ENCODE measurements around the gene AFAP1. TPM values are rescaled to one million over a fixed set of nuclear protein-coding genes. Genes with fewer than 3 reads are reported as not detected.

The AFAP1 gene
- total RNA-seq, 1 experiment from 2014 or later: 27.6 TPM

DNA sequence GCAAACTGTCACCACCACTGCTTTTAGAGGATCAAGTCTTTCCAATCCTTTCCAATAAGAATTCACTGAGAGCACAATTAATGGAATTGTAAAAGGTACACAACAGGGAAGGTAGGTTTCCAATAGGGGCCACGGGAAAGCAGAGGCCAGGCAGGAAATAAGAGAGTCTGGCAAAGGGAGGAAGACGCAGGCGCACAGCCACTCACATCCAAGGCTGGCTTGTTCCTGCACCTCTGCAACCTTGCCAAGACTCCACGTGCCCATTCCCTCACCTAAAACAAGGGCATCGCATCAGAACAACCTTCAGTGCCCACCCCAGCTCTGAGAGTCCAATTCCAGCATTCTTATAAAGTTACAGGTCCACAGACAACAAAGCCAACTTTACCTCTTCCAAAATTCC lies 81.2 kb downstream of the AFAP1 start:
- DNase-seq: no peak
- Mint-ChIP-seq H3K27me3 (ENCODE audit: insufficient read depth, unreplicated experiment) (no peaks in the 10 kb centered on the region), H3K4me3 (ENCODE audit: unreplicated experiment) (no peak overlapping the region), H3K36me3 (ENCODE audit: insufficient read depth, unreplicated experiment) (peaks cover 51% of the 10 kb centered on the region), H3K27ac (ENCODE audit: unreplicated experiment) (no peak overlapping the region), H3K4me1 (ENCODE audit: low read depth, unreplicated experiment) (peaks cover 32% of the 10 kb centered on the region), H3K9me3 (ENCODE audit: unreplicated experiment) (peaks cover 2% of the 10 kb centered on the region)
- Histone ChIP-seq H3K36me3 (ENCODE audit: control insufficient read depth, insufficient read depth, low read length) (no peaks in the 10 kb centered on the region), H3K9me3 (no peaks in the 10 kb centered on the region), H3K4me3 (ENCODE audit: low read depth, low read length) (no peak overlapping the region), H3K27me3 (replicated peaks; ENCODE audit: control insufficient read depth, insufficient read depth, low read length) (no peaks in the 10 kb centered on the region), H3K4me1 (peaks cover 44% of the 10 kb centered on the region)
- intact Hi-C loops (cut with micrococcal nuclease; ENCODE audit: unreplicated experiment): no loop called here
- TF ChIP-seq, protein P1, sequence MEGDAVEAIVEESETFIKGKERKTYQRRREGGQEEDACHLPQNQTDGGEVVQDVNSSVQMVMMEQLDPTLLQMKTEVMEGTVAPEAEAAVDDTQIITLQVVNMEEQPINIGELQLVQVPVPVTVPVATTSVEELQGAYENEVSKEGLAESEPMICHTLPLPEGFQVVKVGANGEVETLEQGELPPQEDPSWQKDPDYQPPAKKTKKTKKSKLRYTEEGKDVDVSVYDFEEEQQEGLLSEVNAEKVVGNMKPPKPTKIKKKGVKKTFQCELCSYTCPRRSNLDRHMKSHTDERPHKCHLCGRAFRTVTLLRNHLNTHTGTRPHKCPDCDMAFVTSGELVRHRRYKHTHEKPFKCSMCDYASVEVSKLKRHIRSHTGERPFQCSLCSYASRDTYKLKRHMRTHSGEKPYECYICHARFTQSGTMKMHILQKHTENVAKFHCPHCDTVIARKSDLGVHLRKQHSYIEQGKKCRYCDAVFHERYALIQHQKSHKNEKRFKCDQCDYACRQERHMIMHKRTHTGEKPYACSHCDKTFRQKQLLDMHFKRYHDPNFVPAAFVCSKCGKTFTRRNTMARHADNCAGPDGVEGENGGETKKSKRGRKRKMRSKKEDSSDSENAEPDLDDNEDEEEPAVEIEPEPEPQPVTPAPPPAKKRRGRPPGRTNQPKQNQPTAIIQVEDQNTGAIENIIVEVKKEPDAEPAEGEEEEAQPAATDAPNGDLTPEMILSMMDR (IDR thresholded peaks at IDR 0.05; ENCODE audit: insufficient read depth in 1 of 2, low read depth in 1 of 2, low read length in 1 of 2, severe bottlenecking in 1 of 2, unreplicated experiment in 1 of 2): no peak
- ChIA-PET POLR2A (no interaction called here), CTCF (no interaction called here)
- no TSS peak for BruUV-seq (replicated peaks)

GRCh38 chr4:7857993-7858392 lies 81.7 kb downstream of the AFAP1 start:
- no peaks in the 10 kb centered on the region for H3K27me3 ChIP-seq (replicated peaks; ENCODE audit: control insufficient read depth, insufficient read depth, low read length)
- intact Hi-C loops (cut with micrococcal nuclease; ENCODE audit: unreplicated experiment): no loop called here
- Mint-ChIP-seq H3K27ac (ENCODE audit: unreplicated experiment) (no peak overlapping the region), H3K27me3 (ENCODE audit: insufficient read depth, unreplicated experiment) (no peaks in the 10 kb centered on the region), H3K4me1 (ENCODE audit: low read depth, unreplicated experiment) (peaks cover 32% of the 10 kb centered on the region), H3K9me3 (ENCODE audit: unreplicated experiment) (no peaks in the 10 kb centered on the region), H3K36me3 (ENCODE audit: insufficient read depth, unreplicated experiment) (peaks cover 51% of the 10 kb centered on the region), H3K4me3 (ENCODE audit: unreplicated experiment) (no peak overlapping the region)
- POLR2A ChIA-PET: no interaction called here
- BruUV-seq (replicated peaks): no TSS peak
- H3K9me3 ChIP-seq: no peaks in the 10 kb centered on the region
- no peak overlapping the region for H3K4me3 ChIP-seq (ENCODE audit: low read depth, low read length)
- CTCF ChIA-PET: no interaction called here
- DNase-seq: no peak
- H3K36me3 ChIP-seq (ENCODE audit: control insufficient read depth, insufficient read depth, low read length): no peaks in the 10 kb centered on the region
- peaks cover 44% of the 10 kb centered on the region for H3K4me1 ChIP-seq
- TF ChIP-seq, protein P1 (IDR thresholded peaks at IDR 0.05; ENCODE audit: insufficient read depth in 1 of 2, low read depth in 1 of 2, low read length in 1 of 2, severe bottlenecking in 1 of 2, unreplicated experiment in 1 of 2): no peak

- no peaks in the 10 kb centered on the region for H3K36me3 ChIP-seq (ENCODE audit: control insufficient read depth, insufficient read depth, low read length)
- H3K9me3 Mint-ChIP-seq (ENCODE audit: unreplicated experiment): no peaks in the 10 kb centered on the region
- CTCF ChIA-PET: no interaction called here
- no peak overlapping the region for H3K4me3 ChIP-seq (ENCODE audit: low read depth, low read length)
- H3K4me1 Mint-ChIP-seq (ENCODE audit: low read depth, unreplicated experiment): peaks cover 32% of the 10 kb centered on the region
- intact Hi-C loops (cut with micrococcal nuclease; ENCODE audit: unreplicated experiment): no loop called here
- POLR2A ChIA-PET: no interaction called here
- H3K4me1 ChIP-seq: peaks cover 38% of the 10 kb centered on the region
- H3K9me3 ChIP-seq: no peaks in the 10 kb centered on the region
- no peaks in the 10 kb centered on the region for H3K27me3 Mint-ChIP-seq (ENCODE audit: insufficient read depth, unreplicated experiment)
- peaks cover 51% of the 10 kb centered on the region for H3K36me3 Mint-ChIP-seq (ENCODE audit: insufficient read depth, unreplicated experiment)
- BruUV-seq (replicated peaks): no TSS peak
- no peak overlapping the region for H3K27ac Mint-ChIP-seq (ENCODE audit: unreplicated experiment)
- no peak for DNase-seq
- TF ChIP-seq, protein P1 (IDR thresholded peaks at IDR 0.05; ENCODE audit: insufficient read depth in 1 of 2, low read depth in 1 of 2, low read length in 1 of 2, severe bottlenecking in 1 of 2, unreplicated experiment in 1 of 2): no peak
- H3K4me3 Mint-ChIP-seq (ENCODE audit: unreplicated experiment): no peak overlapping the region
- H3K27me3 ChIP-seq (replicated peaks; ENCODE audit: control insufficient read depth, insufficient read depth, low read length): no peaks in the 10 kb centered on the region
Measured at GRCh38 chr4:7857238-7857701, 82.4 kb downstream of the AFAP1 start.

Measured in Caco-2 (cell line).